HG03097 (cell line): ENCODE measurements around the gene SIDT1.

Experiments used
- ATAC-seq: cut with Tn5 transposase; IDR thresholded peaks from one replicate; pipeline ENCODE4 v1.9.1; 2021; ENCODE audit not compliant: unreplicated experiment, low FRiP score

SIDT1 gene

GRCh38 chr3:113541519-113541918 lies 9.2 kb downstream of the SIDT1 start:
- ATAC-seq: no peak

- ATAC-seq: no peak
Observed at GRCh38 chr3:113545594-113545993, 13.2 kb downstream of the SIDT1 start.

GRCh38 chr3:113546414-113546893 lies 14.1 kb downstream of the SIDT1 start:
- peak; percentile 71 for ATAC-seq

- ATAC-seq: no peak
Observed at GRCh38 chr3:113548501-113548900, 16.1 kb downstream of the SIDT1 start.

GRCh38 chr3:113551820-113552219 lies 19.5 kb downstream of the SIDT1 start:
- no peak for ATAC-seq

- no peak for ATAC-seq
Observed at GRCh38 chr3:113552851-113553250, 20.5 kb downstream of the SIDT1 start.

GRCh38 chr3:113555138-113555537 lies 22.8 kb downstream of the SIDT1 start:
- no peak for ATAC-seq

GRCh38 chr3:113556316-113556945 lies 24.1 kb downstream of the SIDT1 start:
- no peak for ATAC-seq

- no peak for ATAC-seq
Observed at GRCh38 chr3:113556946-113557335, 24.6 kb downstream of the SIDT1 start.

- no peak for ATAC-seq
Observed at GRCh38 chr3:113557374-113557773, 25.0 kb downstream of the SIDT1 start.

- no peak for ATAC-seq
Observed at GRCh38 chr3:113559009-113559408, 26.7 kb downstream of the SIDT1 start.

- ATAC-seq: no peak
Observed at GRCh38 chr3:113560271-113560670, 27.9 kb downstream of the SIDT1 start.

- ATAC-seq: no peak
Observed at GRCh38 chr3:113560831-113561623, 28.7 kb downstream of the SIDT1 start.

GRCh38 chr3:113565555-113565954 lies 33.2 kb downstream of the SIDT1 start:
- no peak for ATAC-seq

GRCh38 chr3:113570158-113570557 lies 37.8 kb downstream of the SIDT1 start:
- no peak for ATAC-seq

- ATAC-seq: no peak
Observed at GRCh38 chr3:113571360-113571759, 39.0 kb downstream of the SIDT1 start.

GRCh38 chr3:113573728-113574127 lies 41.4 kb downstream of the SIDT1 start:
- no peak for ATAC-seq

- ATAC-seq: no peak
Observed at GRCh38 chr3:113574213-113574612, 41.9 kb downstream of the SIDT1 start.

GRCh38 chr3:113575206-113575605 lies 42.9 kb downstream of the SIDT1 start:
- no peak for ATAC-seq

GRCh38 chr3:113585228-113585627 lies 52.9 kb downstream of the SIDT1 start:
- no peak for ATAC-seq

GRCh38 chr3:113585720-113586119 lies 53.4 kb downstream of the SIDT1 start:
- no peak for ATAC-seq

GRCh38 chr3:113588806-113589205 lies 56.5 kb downstream of the SIDT1 start:
- no peak for ATAC-seq
